Measurements from ENCODE around the gene SPATA9. TPM values are rescaled to one million over a fixed set of nuclear protein-coding genes. Genes with fewer than 3 reads are reported as not detected.

Gene SPATA9
- total RNA-seq, 1 donor from 2014 or later = not detected

GRCh38 chr5:95729115-95730010 lies 46.6 kb upstream of the SPATA9 start:
- no peaks in the 10 kb centered on the region for H3K36me3 ChIP-seq
- intact Hi-C loops (cut with DNase I) = no loop called here

DNA sequence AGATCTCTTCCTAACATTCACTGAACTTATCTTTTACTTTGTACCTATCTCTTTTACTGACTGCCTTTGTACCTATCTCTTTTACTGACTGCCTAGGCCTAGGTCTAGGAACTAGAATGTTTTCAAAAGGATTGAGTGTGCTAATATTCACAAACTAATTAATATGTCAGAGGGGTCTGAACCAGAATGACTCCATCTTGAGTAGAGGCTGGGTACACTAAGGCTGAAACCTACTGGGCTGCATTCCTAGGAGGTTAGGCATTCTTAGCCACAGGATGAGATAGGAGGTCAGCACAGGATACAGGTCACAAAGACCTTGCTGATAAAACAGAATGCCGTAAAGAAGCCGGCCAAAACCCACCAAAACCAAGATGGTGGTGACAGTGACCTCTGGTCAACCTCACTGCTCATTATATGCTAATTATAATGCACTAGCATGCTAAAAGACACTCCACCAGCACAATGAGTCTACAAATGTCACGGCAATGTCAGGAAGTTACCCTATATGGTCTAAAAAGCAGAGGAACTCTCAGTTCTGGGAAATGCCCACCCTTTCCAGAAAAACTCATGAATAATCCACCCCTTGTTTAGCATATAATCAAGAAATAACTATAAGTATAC lies 45.8 kb upstream of the SPATA9 start:
- ATAC-seq (no peak), DNase-seq (no peak)
- H3K4me1 ChIP-seq = peaks cover 29% of the 10 kb centered on the region

More at GRCh38 chr5:95729115-95730010, 46.6 kb upstream of the SPATA9 start:
- no peak overlapping the region for H3K27ac ChIP-seq
- DNase-seq (no peak), ATAC-seq (no peak)
- H3K4me1 ChIP-seq = peaks cover 33% of the 10 kb centered on the region
- no peak overlapping the region for H3K4me3 ChIP-seq
- H3K27me3 ChIP-seq (ENCODE audit: low read depth) = no peaks in the 10 kb centered on the region
- TF ChIP-seq, protein P1, sequence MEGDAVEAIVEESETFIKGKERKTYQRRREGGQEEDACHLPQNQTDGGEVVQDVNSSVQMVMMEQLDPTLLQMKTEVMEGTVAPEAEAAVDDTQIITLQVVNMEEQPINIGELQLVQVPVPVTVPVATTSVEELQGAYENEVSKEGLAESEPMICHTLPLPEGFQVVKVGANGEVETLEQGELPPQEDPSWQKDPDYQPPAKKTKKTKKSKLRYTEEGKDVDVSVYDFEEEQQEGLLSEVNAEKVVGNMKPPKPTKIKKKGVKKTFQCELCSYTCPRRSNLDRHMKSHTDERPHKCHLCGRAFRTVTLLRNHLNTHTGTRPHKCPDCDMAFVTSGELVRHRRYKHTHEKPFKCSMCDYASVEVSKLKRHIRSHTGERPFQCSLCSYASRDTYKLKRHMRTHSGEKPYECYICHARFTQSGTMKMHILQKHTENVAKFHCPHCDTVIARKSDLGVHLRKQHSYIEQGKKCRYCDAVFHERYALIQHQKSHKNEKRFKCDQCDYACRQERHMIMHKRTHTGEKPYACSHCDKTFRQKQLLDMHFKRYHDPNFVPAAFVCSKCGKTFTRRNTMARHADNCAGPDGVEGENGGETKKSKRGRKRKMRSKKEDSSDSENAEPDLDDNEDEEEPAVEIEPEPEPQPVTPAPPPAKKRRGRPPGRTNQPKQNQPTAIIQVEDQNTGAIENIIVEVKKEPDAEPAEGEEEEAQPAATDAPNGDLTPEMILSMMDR (IDR thresholded peaks at IDR 0.05) = no peak
- H3K9me3 ChIP-seq = no peaks in the 10 kb centered on the region

GRCh38 chr5:95727764-95728191 lies 45.0 kb upstream of the SPATA9 start:
- no peak for ATAC-seq
- TF ChIP-seq, protein P1 (IDR thresholded peaks at IDR 0.05) = no peak
- no peak for DNase-seq
- Histone ChIP-seq H3K9me3 (no peaks in the 10 kb centered on the region), H3K36me3 (no peaks in the 10 kb centered on the region), H3K4me1 (peaks cover 26% of the 10 kb centered on the region), H3K4me3 (no peak overlapping the region), H3K27me3 (ENCODE audit: low read depth) (no peaks in the 10 kb centered on the region), H3K27ac (no peak overlapping the region)
- intact Hi-C loops (cut with DNase I) = no loop called here

More for the DNA sequence above, 45.8 kb upstream of the SPATA9 start:
- no peaks in the 10 kb centered on the region for H3K27me3 ChIP-seq (ENCODE audit: low read depth)
- H3K36me3 ChIP-seq = no peaks in the 10 kb centered on the region
- H3K9me3 ChIP-seq = no peaks in the 10 kb centered on the region
- H3K27ac ChIP-seq = no peak overlapping the region
- TF ChIP-seq, protein P1 (IDR thresholded peaks at IDR 0.05) = no peak
- intact Hi-C loops (cut with DNase I) = no loop called here
- no peak overlapping the region for H3K4me3 ChIP-seq

GRCh38 chr5:95726811-95727763 lies 44.3 kb upstream of the SPATA9 start:
- no peaks in the 10 kb centered on the region for H3K9me3 ChIP-seq
- no peaks in the 10 kb centered on the region for H3K27me3 ChIP-seq (ENCODE audit: low read depth)
- peaks cover 26% of the 10 kb centered on the region for H3K4me1 ChIP-seq
- TF ChIP-seq, protein P1 (IDR thresholded peaks at IDR 0.05) = no peak
- intact Hi-C loops (cut with DNase I) = no loop called here
- H3K36me3 ChIP-seq = no peaks in the 10 kb centered on the region
- no peak for ATAC-seq
- DNase-seq = no peak
- no peak overlapping the region for H3K27ac ChIP-seq
- H3K4me3 ChIP-seq = no peak overlapping the region
